NCI-H1092 (cell line): ENCODE measurements around the gene ADCY6.

Experiments used
- DNase-seq: peaks from one replicate; lab custom pipeline; 2025; lab: John Stamatoyannopoulos, UW

ADCY6 gene

DNA sequence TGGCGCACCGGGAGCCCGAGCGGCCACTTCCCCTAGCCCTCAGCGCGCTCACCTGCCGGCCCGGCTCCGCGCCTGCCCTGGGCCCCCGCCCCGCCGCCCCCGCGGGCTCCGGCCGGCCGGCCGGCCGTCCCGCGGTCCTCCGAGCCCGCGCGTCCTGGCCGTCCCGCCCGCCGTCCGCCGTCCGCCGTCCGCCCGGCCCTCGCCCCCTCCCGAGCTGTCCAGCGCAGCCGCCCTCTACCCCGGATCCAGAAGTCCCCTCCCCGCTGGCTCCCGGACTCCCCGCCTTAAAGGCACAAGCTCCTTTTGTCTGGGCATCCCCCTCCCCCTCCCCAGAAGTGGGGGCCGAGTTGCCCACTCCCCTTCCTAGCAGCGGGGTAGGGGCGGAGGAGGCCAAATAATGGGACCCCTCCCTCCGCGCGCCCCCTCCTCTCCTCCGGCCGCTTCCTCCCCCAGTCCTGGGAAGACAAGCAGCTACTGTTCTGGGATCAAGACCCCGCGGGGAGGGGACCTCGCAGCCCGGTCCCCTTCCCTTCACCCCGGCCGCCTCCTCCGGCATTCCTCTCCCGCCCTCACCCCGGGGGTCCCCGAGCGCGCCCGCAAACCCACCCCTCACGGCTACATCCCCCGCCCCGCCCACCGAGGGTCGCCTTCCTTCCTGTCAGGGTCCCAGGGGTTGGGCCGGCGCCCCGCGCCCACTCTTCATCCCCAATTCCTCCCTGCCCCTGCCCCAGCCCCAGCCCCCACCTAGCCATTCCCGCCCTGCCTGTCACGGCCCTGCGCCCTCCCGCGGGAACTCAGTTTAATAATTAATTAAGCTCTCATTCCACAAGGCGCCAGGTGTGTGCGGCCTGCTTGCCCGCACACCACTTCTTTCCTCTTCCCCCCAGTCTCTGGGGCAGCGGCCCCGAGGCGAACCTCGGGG lies at the start of gene ADCY6:
Gene ADCY6, minus strand, starts transcription at position 236 of the 922 bp plus-strand sequence. CDS start 5,655 bp downstream, outside the sequence.
- peak; percentile 5 for DNase-seq

DNA sequence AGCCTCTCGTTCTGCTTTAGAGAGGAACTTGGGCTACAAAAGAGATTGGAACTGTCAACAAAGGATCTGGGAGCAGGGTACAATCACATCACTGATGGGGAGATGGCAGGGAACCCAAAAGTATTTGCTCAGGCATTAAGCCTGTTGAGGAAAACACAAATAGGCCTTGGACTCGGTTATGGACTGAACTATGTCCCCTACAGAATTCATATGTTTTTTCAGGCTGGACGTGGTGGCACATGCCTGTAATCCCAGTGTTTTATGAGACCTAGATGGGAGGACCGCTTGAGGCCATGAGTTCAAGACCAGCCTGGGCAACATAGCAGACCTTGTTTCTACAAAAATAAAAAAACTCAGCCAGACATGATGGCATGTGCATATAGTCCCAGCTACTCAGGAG lies 49.2 kb upstream of the ADCY6 start:
- DNase-seq = no peak

DNA sequence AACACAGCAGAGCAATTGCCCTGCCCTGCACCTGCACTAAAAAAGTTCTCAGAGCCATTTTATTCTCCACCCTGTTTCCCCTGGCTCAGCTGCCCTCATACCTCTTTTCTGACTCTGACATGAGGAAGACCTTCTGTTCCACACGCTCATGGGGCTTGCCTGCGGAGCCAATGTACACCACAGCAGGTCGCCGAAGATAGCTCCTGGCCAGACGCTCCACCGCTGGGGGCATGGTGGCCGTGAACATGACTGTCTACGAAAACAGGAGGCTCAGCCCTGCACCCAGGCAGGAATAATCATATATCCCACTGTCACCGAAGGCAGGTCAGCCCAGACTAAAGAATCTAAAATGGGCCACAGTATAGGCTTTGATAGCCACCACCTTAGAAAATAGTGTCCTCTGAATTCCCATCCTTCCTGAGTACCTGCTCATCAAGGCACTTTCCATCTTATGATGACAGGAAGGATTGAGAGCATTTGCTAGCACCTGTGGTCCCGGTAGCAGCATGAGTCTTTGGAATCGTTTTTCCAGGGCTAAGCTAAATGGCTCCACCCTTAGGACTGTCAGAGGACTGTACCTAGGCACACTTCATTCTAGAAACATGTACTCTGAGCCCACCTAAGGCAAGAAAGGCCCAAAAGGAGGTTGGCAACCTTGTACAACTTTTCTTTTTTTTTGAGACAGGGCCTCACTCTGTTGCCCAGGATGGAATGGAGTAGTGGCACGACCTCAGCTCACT lies 43.6 kb upstream of the ADCY6 start:
- DNase-seq = no peak

- DNase-seq = no peak
Observed at GRCh38 chr12:48831257-48831656, 42.4 kb upstream of the ADCY6 start.

DNA sequence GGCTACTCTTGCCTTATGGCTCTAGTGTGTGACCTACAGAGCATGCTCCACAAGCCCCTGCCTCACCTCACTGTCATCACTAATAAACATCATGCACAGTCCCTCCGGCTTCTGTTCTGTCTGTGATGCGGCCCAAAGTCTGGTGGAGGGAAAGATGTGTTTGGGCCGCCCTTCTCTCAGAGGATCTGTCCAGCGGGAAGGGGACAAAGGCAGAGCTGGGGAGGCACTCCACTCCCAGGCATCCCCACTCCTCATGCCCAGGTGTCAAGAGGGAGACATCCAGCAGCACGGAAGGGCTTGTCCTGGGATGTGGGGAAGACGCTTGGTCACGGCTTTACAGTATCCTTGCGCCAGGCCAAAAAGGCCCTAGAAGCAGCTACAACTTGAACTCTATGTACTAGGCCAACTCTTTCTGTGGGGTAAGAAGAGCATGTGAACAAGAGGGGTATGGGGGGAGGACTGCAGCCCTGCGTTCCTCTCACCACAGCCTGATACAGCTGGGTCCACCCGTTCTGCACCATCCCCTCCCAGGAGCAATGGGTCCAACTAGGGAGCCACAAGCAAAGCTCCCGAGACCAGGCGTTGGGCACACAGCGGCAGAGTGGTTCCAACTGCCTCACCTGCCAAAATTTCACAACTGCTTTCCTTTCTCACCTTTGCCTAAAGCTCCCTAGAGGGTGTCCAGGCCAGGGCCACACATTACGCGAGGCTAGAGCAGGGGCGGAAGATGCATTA lies 40.1 kb upstream of the ADCY6 start:
- DNase-seq = no peak

DNA sequence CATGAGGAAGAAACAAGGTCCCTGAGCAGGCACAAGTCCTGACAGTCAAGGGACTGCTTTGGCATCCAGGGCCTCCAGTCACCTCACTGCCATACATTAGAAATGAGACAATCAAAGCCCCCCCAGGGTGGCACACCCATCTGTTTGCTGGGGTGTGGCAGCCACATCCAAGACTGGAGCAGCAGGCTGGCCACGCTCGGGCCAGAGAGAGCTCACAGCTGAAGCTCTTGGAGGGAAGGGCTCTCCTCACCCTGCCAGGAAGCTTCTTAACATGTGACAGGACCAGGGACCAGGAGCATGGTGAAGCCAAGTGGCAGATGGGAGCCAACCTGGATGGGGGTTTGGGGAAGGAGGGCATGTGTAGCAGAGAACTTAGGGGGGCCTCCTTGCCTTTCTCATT lies 39.4 kb upstream of the ADCY6 start:
- no peak for DNase-seq

DNA sequence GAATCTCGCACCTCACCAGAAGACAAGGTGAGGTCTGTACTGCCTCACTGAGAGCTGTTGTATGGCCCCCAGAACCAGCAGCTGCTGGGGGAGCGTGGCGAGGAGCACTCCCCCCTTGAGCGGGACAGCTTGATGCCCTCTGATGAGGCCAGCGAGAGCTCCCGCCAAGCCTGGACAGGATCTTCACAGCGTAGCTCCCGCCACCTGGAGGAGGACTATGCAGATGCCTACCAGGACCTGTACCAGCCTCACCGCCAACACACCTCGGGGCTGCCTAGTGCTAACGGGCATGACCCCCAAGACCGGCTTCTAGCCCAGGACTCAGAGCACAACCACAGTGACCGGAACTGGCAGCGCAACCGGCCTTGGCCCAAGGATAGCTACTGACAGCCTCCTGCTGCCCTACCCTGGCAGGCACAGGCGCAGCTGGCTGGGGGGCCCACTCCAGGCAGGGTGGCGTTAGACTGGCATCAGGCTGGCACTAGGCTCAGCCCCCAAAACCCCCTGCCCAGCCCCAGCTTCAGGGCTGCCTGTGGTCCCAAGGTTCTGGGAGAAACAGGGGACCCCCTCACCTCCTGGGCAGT lies 38.7 kb upstream of the ADCY6 start:
- DNase-seq = no peak

- DNase-seq = no peak
Observed at GRCh38 chr12:48827026-48827425, 38.1 kb upstream of the ADCY6 start.

DNA sequence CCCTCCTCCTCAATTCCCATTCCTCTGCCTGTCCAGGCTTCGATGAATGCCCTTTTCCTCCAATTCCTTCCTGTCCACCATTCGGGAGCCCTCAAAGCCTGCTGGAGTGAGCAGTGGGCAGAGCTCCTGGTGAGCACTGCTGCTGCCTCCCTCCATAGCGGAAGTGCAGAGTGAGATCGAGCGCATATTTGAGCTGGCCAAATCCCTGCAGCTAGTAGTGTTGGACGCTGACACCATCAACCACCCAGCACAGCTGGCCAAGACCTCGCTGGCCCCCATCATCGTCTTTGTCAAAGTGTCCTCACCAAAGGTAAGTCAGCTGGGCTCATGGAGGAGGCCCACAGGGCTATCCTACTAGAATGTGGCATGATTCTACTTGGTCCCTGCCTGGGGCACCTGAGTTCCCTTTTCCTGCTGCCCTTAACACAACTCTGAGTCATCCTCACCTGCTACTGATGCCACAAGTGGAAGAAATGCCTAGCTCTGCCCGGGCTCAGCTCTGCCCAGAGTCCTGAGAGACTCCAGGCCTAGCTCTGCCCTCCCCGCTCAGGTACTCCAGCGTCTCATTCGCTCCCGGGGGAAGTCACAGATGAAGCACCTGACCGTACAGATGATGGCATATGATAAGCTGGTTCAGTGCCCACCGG lies 37.4 kb upstream of the ADCY6 start:
- DNase-seq = no peak

DNA sequence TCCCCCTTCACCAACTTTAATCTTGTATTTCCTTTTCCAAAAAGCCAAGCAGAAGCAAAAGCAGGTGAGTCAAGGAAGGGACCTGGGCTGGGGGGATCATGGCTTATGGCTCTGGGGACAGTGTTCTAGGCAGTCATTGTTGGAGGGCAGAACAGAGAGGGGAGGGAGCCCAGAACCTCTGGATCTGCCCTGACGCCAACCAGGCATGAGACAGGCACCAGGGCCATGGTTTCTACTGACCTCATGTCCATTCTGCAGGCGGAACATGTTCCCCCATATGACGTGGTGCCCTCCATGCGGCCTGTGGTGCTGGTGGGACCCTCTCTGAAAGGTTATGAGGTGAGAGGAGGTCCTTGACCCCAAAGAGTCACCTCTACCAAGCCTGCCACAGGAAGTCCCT lies 36.0 kb upstream of the ADCY6 start:
- no peak for DNase-seq

DNA sequence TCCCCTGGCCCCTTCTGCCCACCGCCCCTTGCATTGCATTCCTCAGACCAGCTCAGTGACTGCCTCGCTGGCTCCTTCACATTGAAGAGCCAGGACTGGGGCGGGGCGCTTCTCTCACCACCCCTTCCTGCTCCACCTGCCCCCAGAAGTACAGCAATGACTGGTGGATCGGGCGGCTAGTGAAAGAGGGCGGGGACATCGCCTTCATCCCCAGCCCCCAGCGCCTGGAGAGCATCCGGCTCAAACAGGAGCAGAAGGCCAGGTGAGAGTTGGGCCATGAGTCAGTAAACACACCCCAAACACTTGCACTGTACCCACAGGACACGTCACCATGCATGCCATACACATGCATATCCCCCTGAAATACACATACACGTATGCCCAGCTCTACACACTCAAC lies 35.2 kb upstream of the ADCY6 start:
- no peak for DNase-seq

GRCh38 chr12:48823281-48823680 lies 34.4 kb upstream of the ADCY6 start:
- no peak for DNase-seq

DNA sequence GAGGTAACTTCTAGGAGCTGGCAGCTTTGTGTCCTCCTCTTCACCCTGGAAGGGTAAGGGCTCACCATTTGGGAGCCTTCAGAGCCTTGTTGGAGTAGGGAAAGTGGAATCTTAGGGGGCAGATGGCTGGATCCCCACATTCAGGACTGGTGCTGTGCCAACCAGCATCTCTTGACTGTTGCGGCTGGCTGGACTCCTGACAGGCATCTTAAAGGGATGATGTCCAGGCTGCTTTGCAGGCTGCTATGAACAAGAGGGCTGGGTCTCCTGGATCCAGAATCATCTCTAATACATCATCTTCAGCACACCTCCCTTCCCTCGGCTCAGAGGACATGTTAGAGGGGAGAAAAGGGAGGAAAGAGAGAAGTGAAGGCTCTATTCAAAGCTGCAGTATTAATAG lies 33.8 kb upstream of the ADCY6 start:
- no peak for DNase-seq

DNA sequence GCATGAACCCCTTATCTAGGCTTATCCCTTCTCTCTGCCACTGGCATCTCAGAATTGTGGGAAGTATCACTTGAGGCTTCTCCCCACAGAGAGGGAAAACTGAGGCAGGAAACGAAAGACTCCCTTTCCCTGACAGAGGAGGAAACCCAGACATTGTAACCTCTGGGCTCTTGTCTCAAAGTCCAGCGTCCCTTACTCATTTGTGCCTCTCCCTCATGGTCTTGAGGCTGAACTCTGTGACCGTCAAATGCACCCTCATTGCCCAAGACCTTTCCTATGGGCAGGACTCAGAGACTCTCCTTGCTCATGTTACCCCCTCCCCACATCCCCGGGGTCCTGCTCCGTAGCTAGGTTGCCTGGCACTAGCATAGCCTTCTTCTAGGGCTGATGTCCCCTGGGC lies 33.2 kb upstream of the ADCY6 start:
- no peak for DNase-seq

- DNase-seq = no peak
Observed at GRCh38 chr12:48819986-48820725, 31.3 kb upstream of the ADCY6 start.

DNA sequence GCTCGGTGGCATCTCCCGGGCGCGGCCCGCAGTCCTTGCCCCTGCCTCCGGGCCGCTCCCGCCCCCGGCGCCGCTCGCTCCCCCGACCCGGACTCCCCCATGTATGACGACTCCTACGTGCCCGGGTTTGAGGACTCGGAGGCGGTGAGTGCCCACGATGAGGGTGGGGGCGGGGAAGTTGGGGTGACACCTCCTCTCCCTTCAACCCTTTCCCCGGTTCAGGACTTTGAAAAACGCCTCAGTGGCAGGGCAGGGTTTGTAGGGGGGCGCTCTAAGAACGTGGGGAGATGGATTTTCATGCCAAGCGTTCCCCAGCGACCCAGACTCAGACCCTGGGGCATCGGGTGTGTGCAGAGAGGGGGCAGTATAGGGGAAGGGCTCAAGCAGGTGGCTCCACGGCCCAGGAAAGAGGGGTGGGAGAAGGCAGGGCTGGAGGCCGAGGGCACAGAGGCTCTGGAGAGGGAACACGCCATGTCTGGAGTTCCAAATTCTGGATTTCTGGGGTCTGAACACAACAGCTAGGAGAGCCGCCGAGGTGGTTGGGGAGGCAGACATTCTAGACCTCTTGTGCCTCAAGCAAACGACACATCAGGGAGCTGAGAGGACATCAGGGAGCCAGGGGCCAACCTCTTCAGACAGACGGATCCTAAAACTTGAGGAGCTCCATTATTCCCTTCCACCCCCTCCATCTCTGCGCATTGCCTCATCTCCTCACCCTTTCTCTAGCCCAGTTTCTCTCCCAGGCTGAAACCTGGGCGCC lies 30.1 kb upstream of the ADCY6 start:
- no peak for DNase-seq

- DNase-seq = peak; percentile 38
Observed at GRCh38 chr12:48817873-48818830, 29.3 kb upstream of the ADCY6 start, which contains the start of gene CACNB3. CACNB3 (plus strand) TSS chr12:48818496; CDS start chr12:48818930, 434 bp downstream.

DNA sequence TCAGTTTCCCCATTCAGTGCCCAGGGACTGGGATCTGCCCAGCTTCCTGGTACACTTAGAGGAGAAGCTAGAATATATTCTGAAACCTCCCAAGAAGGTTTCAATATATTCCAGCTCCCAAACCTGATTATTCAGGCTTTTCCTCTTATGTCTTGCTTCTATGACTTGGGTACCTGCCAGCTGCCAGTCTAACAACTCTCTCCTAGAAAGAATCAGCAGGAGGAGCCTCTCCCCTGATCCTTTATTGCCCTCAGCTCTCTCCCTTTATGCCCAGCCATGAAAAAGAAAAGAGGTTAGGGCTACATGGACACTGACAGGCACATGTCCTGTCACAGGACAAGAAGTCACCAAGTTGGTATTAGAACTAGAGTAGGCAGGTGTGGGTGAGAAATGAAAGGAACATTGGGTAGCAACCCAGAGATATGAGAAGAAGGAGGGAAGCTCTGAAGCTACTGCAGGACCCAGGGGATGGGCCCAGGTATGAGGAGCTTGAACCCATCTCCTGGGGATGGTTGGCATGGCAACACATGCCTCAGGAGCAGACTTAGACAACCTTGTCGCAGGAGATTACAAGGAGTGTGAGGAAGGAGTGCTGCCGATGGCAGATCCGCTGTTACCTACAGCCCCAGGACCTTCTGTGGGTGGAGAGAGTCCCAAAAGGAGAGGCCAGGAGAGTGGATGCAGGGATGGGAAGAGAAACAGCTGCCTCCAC lies 27.4 kb upstream of the ADCY6 start:
- no peak for DNase-seq
